Tibial artery (tissue), 4 donors: Measurements from ENCODE around the gene PDE4B.
"Not testable (repeated sequence)": the region's sequence is repeated elsewhere in the genome, so short reads cannot be mapped to it uniquely, and the experiment has no call there.

Experiments used
- DNase-seq, 2 donors: peaks; one replicate each; pipeline ENCODE4 v3.0.0-alpha.2; 2019
- H3K27ac ChIP-seq, 2 donors: fragments of 200-600 bp; sonication (generic) in 1 of 2; 1 replicate in 1 of 2; 2 replicates in 1 of 2; pipeline ENCODE4 v1.5.1; 2018 to 2019; ENCODE audit warnings: mild to moderate bottlenecking in 1 of 2
- H3K27me3 ChIP-seq, 2 donors: fragments of 200-600 bp; sonication (generic) in 1 of 2; one replicate each; pipeline versions ENCODE4 v1.5.1 to v1.6.0; 2016 to 2019
- H3K36me3 ChIP-seq, 3 donors: fragments of 200-600 bp; sonication (generic) in 2 of 3; one replicate each; pipeline ENCODE4 v1.5.1; 2016 to 2019; ENCODE audit warnings: mild to moderate bottlenecking in 2 of 3
- H3K4me1 ChIP-seq, 4 donors: fragments of 200-600 bp; sonication (generic) in 2 of 4; 1 replicate in 3 of 4; 2 replicates in 1 of 4; pipeline ENCODE4 v1.5.1; 2016 to 2019
- H3K4me3 ChIP-seq, 2 donors: fragments of 200-600 bp; sonication (generic) in 1 of 2; 1 replicate in 1 of 2; 2 replicates in 1 of 2; pipeline ENCODE4 v1.5.1; 2018 to 2019; ENCODE audit warnings: mild to moderate bottlenecking in 2 of 2
- H3K9me3 ChIP-seq, 3 donors: fragments of 200-600 bp; sonication (generic) in 1 of 3; one replicate each; pipeline ENCODE4 v1.5.1; 2016 to 2019
- intact Hi-C: fragments of 100-400 bp; cut with DNase I; formaldehyde crosslinking; loops from one replicate; pipeline ENCODE4 v1.15.0; 2023; ENCODE audit warnings: low total_unique reads
- TF ChIP-seq, protein P1 (sequence below), 2 experiments: fragments of 200-600 bp in 1 of 2; fragments of 450-650 bp in 1 of 2; IDR thresholded peaks; one replicate each; pipeline ENCODE4 v1.5.1; 2017 to 2019; ENCODE audit warnings: antibody characterized with exemption in 2 of 2, mild to moderate bottlenecking in 1 of 2, moderate library complexity in 1 of 2

The PDE4B gene

DNA sequence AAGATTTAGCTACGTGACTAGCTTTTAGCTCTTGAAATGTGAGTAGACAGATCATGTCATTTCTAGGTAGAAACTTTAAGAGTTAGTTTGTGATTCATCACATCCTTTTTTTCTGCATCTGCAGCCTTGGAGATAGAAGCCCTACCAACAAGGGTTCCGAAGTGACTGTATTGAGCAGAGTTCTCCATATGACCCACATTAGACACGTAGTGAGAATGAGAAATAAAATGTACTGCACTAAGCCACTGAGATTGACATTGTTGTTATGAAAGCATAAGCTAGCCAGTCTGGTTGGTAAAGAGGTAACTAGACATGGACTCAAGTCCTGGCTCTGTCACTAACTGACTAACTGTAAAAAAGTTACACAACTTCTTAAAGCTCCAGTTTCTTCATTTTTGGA, 296.1 kb downstream of the PDE4B start:
- Histone ChIP-seq H3K27me3 (no peaks in the 10 kb centered on the region), H3K9me3 (no peaks in the 10 kb centered on the region), H3K4me3 (no peak overlapping the region), H3K36me3 (no peaks in the 10 kb centered on the region), H3K4me1 (no peaks in the 10 kb centered on the region), H3K27ac (no peak overlapping the region)
- DNase-seq: no peak
- TF ChIP-seq, protein P1, sequence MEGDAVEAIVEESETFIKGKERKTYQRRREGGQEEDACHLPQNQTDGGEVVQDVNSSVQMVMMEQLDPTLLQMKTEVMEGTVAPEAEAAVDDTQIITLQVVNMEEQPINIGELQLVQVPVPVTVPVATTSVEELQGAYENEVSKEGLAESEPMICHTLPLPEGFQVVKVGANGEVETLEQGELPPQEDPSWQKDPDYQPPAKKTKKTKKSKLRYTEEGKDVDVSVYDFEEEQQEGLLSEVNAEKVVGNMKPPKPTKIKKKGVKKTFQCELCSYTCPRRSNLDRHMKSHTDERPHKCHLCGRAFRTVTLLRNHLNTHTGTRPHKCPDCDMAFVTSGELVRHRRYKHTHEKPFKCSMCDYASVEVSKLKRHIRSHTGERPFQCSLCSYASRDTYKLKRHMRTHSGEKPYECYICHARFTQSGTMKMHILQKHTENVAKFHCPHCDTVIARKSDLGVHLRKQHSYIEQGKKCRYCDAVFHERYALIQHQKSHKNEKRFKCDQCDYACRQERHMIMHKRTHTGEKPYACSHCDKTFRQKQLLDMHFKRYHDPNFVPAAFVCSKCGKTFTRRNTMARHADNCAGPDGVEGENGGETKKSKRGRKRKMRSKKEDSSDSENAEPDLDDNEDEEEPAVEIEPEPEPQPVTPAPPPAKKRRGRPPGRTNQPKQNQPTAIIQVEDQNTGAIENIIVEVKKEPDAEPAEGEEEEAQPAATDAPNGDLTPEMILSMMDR (IDR thresholded peaks at IDR 0.05): no peak
- intact Hi-C loops: no loop called here

DNA sequence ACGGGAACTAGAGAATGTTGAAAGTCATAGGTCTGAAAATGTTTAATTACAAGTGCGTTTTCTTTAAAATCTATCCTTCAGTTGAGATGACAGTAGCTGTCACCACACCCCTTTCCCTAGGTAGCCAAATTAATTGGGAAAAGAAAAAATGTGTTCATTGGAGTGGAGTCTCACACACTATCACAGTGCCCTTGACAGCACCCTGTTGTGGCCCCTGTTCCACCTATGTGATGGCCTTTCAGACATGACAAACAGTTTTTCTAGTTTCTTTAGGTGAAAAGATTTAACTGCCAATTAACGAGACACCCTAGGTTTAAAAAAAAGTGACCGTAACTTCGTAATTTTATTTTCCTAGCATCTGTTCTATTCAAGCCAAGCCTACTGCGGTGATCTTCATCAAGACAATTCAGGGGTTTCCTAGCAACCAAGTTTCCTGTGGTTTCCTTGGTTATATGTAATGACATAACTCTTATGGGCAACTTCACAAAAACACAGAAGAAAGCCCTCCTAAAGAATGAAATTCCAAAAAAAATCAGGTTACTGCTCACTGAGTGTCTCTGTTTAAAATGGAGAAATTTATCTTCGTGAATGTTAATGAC, 298.3 kb downstream of the PDE4B start:
- Histone ChIP-seq H3K4me1 (no peaks in the 10 kb centered on the region), H3K9me3 (no peaks in the 10 kb centered on the region), H3K27ac (no peak overlapping the region), H3K36me3 (no peaks in the 10 kb centered on the region), H3K27me3 (no peaks in the 10 kb centered on the region), H3K4me3 (no peak overlapping the region)
- TF ChIP-seq, protein P1 (IDR thresholded peaks at IDR 0.05): no peak
- DNase-seq: no peak
- intact Hi-C loops: no loop called here

DNA sequence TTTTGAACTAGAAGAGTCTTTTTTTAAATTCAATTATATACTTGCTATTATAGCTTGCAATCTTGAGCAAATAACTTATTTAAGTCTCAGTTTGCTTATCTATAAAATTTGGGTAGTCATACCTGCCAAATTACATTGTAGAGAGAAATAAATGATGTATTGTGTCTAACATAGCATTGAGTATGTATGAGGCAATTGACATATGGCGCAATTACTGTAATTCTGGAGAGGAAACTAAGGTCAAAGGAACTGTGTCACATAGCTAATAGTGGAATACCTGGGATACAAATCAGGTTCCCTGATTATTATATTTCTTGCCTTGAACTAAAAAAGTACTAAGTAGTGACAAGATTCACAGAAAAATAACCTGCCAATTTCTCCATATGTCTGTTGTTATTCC, 302.5 kb downstream of the PDE4B start:
- H3K36me3 ChIP-seq: no peaks in the 10 kb centered on the region
- no peak overlapping the region for H3K27ac ChIP-seq
- no peak for DNase-seq
- no peaks in the 10 kb centered on the region for H3K9me3 ChIP-seq
- TF ChIP-seq, protein P1 (IDR thresholded peaks at IDR 0.05): no peak
- no peaks in the 10 kb centered on the region for H3K27me3 ChIP-seq
- intact Hi-C loops: no loop called here
- H3K4me1 ChIP-seq: no peaks in the 10 kb centered on the region
- no peak overlapping the region for H3K4me3 ChIP-seq

DNA sequence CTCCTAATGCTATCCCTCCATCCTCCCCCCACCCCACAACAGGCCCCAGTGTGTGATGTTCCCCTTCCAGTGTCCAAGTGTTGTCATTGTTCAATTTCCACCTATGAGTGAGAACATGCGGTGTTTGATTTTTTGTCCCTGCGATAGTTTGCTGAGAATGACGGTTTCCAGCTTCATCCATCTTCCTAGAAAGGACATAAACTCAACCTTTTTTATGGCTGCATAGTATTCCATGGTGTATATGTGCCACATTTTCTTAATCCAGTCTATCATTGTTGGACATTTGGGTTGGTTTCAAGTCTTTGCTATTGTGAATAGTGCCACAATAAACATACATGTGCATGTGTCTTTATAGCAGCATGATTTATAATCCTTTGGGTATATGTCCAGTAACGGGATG, 308.3 kb downstream of the PDE4B start:
- H3K27me3 ChIP-seq, H3K36me3 ChIP-seq, H3K9me3 ChIP-seq, DNase-seq, H3K4me3 ChIP-seq, H3K27ac ChIP-seq, intact Hi-C loops, H3K4me1 ChIP-seq: not testable (repeated sequence)

DNA sequence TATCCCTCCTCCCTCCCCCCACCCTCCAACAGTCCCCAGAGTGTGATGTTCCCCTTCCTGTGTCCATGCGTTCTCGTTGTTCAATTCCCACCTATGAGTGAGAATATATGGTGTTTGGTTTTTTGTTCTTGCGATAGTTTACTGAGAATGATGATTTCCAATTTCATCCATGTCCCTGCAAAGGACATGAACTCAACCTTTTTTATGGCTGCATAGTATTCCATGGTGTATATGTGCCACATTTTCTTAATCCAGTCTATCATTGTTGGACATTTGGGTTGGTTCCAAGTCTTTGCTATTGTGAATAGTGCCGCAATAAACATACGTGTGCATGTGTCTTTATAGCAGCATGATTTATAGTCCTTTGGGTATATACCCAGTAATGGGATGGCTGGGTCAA, 311.4 kb downstream of the PDE4B start:
- H3K27ac ChIP-seq, H3K36me3 ChIP-seq, H3K4me1 ChIP-seq, DNase-seq, H3K27me3 ChIP-seq, H3K9me3 ChIP-seq, intact Hi-C loops, H3K4me3 ChIP-seq: not testable (repeated sequence)

DNA sequence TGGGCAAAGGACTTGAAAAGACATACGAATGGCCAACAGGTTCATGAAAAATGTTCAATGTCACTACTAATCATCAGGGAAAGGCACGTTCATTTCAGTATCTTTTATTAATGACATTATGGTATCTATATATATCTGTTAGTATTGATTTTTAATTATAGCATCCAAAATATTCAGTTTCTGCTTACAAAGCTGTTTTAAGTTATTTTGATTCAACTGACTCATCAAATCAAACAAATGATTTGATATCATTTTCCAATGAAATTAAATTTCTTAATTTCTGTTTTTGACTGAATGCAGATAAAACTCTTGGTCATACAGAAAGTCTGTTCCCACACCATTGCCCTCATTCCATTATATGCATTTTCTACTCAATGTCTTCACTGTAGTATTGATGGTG, 315.9 kb downstream of the PDE4B start:
- H3K27me3 ChIP-seq: no peaks in the 10 kb centered on the region
- TF ChIP-seq, protein P1 (IDR thresholded peaks at IDR 0.05): no peak
- intact Hi-C loops: no loop called here
- DNase-seq: no peak
- H3K9me3 ChIP-seq: no peaks in the 10 kb centered on the region
- no peak overlapping the region for H3K27ac ChIP-seq
- H3K4me3 ChIP-seq: no peak overlapping the region
- H3K4me1 ChIP-seq: no peaks in the 10 kb centered on the region
- H3K36me3 ChIP-seq: no peaks in the 10 kb centered on the region
